Coronary artery (tissue), 2 donors: ENCODE results near the gene PPARD.

Experiments
- DNase-seq: peaks from one replicate; pipeline ENCODE4 v3.0.0-alpha.2; 2017; ENCODE audit warnings: low spot score
- H3K27ac ChIP-seq, 2 donors: fragments of 200-600 bp; sonication (generic); one replicate each; pipeline ENCODE4 v1.5.1; 2016 to 2019
- H3K4me3 ChIP-seq: fragments of 200-600 bp; sonication (generic); 2 replicates; pipeline ENCODE4 v1.5.1; 2016; ENCODE audit warnings: mild to moderate bottlenecking, moderate library complexity
- CTCF ChIP-seq: fragments of 200-600 bp; sonication (generic); IDR thresholded peaks from one replicate; pipeline ENCODE4 v1.5.1; 2019; ENCODE audit warnings: antibody characterized with exemption

PPARD gene

GRCh38 chr6:35443341-35444030 lies 101.1 kb downstream of the PPARD start:
- Histone ChIP-seq H3K4me3 (no peak overlapping the region), H3K27ac (no peak overlapping the region)
- no peak for TF ChIP-seq CTCF
- no peak for DNase-seq

GRCh38 chr6:35445691-35446090 lies 103.3 kb downstream of the PPARD start:
- no peak for DNase-seq
- Histone ChIP-seq H3K27ac (no peak overlapping the region), H3K4me3 (no peak overlapping the region)
- TF ChIP-seq CTCF, result no peak

GRCh38 chr6:35448191-35448590 lies 105.8 kb downstream of the PPARD start:
- no peak overlapping the region for H3K27ac ChIP-seq
- no peak overlapping the region for H3K4me3 ChIP-seq
- no peak for DNase-seq
- TF ChIP-seq CTCF, result no peak

- no peak for DNase-seq
- Histone ChIP-seq H3K27ac (no peak overlapping the region), H3K4me3 (no peak overlapping the region)
- peak; percentile 66 for TF ChIP-seq CTCF
These were observed 107.0 kb downstream of the PPARD start for GRCh38 chr6:35449287-35449881.

- DNase-seq, result no peak
These were observed 109.2 kb downstream of the PPARD start for GRCh38 chr6:35451354-35452182.

More at GRCh38 chr6:35451354-35452182, 109.2 kb downstream of the PPARD start:
- H3K27ac ChIP-seq, result peak overlapping the region; percentile 51 to 81
- TF ChIP-seq CTCF, result no peak
- peak overlapping the region; percentile 87 for H3K4me3 ChIP-seq
